Measurements from ENCODE around the gene RHOC. TPM values are rescaled to one million over a fixed set of nuclear protein-coding genes. Genes with fewer than 3 reads are reported as not detected.

RHOC gene
- total RNA-seq, 2 experiments from 2014 or later = 23.1 to 43.3 TPM

DNA sequence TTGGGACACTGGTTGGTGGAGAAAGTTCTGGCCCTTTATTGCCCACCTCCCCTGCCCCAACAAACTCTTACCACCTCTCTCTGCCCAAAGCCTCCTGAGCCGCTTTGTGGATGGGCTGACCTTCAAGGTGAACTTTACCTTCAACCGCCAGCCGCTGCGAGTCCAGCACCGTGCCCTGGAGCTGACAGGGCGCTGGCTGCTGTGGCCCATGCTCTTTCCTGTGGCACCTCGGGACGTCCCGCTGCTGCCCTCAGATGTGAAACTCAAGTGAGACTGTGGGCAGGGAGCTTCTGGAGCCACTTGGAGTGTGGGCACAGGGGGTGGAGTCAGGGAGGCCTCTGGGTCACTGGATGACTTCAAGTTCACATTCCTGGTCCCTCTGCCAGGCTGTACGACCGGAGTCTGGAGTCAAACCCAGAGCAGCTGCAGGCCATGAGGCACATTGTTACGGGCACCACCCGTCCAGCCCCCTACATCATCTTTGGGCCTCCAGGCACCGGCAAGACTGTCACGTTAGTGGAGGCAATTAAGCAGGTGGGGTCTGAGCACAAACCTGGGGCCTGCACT lies 12.5 kb downstream of the RHOC start:
- no peak overlapping the region for H3K4me2 ChIP-seq (ENCODE audit: low read length)
- no peaks in the 10 kb centered on the region for H3K9me2 ChIP-seq (ENCODE audit: insufficient read depth, low read length)
- TF ChIP-seq, protein P1, sequence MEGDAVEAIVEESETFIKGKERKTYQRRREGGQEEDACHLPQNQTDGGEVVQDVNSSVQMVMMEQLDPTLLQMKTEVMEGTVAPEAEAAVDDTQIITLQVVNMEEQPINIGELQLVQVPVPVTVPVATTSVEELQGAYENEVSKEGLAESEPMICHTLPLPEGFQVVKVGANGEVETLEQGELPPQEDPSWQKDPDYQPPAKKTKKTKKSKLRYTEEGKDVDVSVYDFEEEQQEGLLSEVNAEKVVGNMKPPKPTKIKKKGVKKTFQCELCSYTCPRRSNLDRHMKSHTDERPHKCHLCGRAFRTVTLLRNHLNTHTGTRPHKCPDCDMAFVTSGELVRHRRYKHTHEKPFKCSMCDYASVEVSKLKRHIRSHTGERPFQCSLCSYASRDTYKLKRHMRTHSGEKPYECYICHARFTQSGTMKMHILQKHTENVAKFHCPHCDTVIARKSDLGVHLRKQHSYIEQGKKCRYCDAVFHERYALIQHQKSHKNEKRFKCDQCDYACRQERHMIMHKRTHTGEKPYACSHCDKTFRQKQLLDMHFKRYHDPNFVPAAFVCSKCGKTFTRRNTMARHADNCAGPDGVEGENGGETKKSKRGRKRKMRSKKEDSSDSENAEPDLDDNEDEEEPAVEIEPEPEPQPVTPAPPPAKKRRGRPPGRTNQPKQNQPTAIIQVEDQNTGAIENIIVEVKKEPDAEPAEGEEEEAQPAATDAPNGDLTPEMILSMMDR (conservative IDR thresholded peaks at IDR 0.05; ENCODE audit: low read length) = no peak
- TF ChIP-seq EZH2phosphoT487 (IDR thresholded peaks at IDR 0.05; ENCODE audit: borderline replicate concordance, low read depth, low read length) = no peak
- intact Hi-C loops (cut with micrococcal nuclease; ENCODE audit: unreplicated experiment) = no loop called here
- no peak overlapping the region for H3K4me3 ChIP-seq (ENCODE audit: low read depth, low read length, poor library complexity, severe bottlenecking)
- BruUV-seq (replicated peaks) = no TSS peak
- CTCF ChIA-PET (ENCODE audit: unreplicated experiment) = no interaction called here
- H4K20me1 ChIP-seq (ENCODE audit: insufficient read depth, low read length) = no peaks in the 10 kb centered on the region
- no peak overlapping the region for H3K27ac ChIP-seq (ENCODE audit: low read depth, low read length, poor library complexity, severe bottlenecking)
- no peaks in the 10 kb centered on the region for H3K9me3 ChIP-seq (ENCODE audit: low read length)
- peaks cover 10% of the 10 kb centered on the region for H3K4me1 ChIP-seq (ENCODE audit: insufficient read depth, low read length, poor library complexity, severe bottlenecking)
- H3K79me2 ChIP-seq (ENCODE audit: insufficient read depth, low read depth, low read length) = no peaks in the 10 kb centered on the region
- POLR2A ChIA-PET = interaction anchor here (0.6 kb wide), 1 partner anchor 25 kb away, joined by 3 read pairs; no protein-coding TSS in a partner anchor
- DNase-seq (ENCODE audit: low spot score) = no peak
- H3K36me3 ChIP-seq (ENCODE audit: insufficient read depth, low read length) = no peaks in the 10 kb centered on the region
- H2AFZ ChIP-seq (ENCODE audit: low read length) = no peak overlapping the region

DNA sequence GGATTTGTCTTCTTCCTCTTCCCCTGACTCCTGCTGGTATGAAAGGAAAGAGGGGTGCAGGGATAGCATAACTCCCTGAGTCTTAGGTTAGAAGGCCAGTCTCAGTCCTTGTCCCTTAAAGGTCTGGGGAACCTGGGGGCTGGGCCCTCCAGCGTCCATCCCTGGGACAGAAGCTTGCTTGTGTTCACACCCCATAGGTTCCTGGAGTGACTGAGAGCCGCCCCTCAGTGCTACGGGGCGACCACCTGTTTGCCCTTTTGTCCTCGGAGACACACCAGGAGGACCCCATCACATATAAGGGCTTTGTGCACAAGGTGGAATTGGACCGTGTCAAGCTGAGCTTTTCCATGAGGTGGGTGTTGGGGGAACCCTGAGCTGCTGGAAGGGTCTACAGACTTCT lies 13.1 kb downstream of the RHOC start:
- no peaks in the 10 kb centered on the region for H3K9me2 ChIP-seq (ENCODE audit: insufficient read depth, low read length)
- H2AFZ ChIP-seq (ENCODE audit: low read length) = no peak overlapping the region
- TF ChIP-seq EZH2phosphoT487 (IDR thresholded peaks at IDR 0.05; ENCODE audit: borderline replicate concordance, low read depth, low read length) = no peak
- TF ChIP-seq, protein P1 (conservative IDR thresholded peaks at IDR 0.05; ENCODE audit: low read length) = no peak
- H4K20me1 ChIP-seq (ENCODE audit: insufficient read depth, low read length) = no peaks in the 10 kb centered on the region
- CTCF ChIA-PET (ENCODE audit: unreplicated experiment) = no interaction called here
- peaks cover 3% of the 10 kb centered on the region for H3K4me1 ChIP-seq (ENCODE audit: insufficient read depth, low read length, poor library complexity, severe bottlenecking)
- H3K36me3 ChIP-seq (ENCODE audit: insufficient read depth, low read length) = no peaks in the 10 kb centered on the region
- H3K9me3 ChIP-seq (ENCODE audit: low read length) = no peaks in the 10 kb centered on the region
- no peak overlapping the region for H3K27ac ChIP-seq (ENCODE audit: low read depth, low read length, poor library complexity, severe bottlenecking)
- no peak overlapping the region for H3K4me3 ChIP-seq (ENCODE audit: low read depth, low read length, poor library complexity, severe bottlenecking)
- no peak for DNase-seq (ENCODE audit: low spot score)
- POLR2A ChIA-PET = interaction anchor here (0.6 kb wide), 1 partner anchor 24 kb away, joined by 3 read pairs; no protein-coding TSS in a partner anchor
- BruUV-seq (replicated peaks) = no TSS peak
- no peaks in the 10 kb centered on the region for H3K79me2 ChIP-seq (ENCODE audit: insufficient read depth, low read depth, low read length)
- intact Hi-C loops (cut with micrococcal nuclease; ENCODE audit: unreplicated experiment) = no loop called here
- no peak overlapping the region for H3K4me2 ChIP-seq (ENCODE audit: low read length)

DNA sequence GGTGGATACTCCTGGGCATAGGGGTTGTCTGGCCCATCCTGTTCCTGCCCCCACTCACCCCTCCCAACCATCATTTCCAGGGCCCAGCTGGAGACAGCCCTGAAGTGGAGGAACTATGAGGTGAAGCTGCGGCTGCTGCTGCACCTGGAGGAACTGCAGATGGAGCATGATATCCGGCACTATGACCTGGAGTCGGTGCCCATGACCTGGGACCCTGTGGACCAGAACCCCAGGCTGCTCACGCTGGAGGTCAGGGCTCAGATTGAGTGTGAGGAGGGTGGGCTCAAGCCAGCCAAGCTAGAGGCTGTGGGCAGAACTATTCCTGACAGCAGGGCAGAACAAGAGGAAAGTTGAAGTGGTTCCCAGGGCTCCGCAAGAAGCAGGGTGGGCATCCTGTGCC lies 14.2 kb downstream of the RHOC start:
- H3K4me1 ChIP-seq (ENCODE audit: insufficient read depth, low read length, poor library complexity, severe bottlenecking) = no peaks in the 10 kb centered on the region
- no TSS peak for BruUV-seq (replicated peaks)
- POLR2A ChIA-PET = no interaction called here
- intact Hi-C loops (cut with micrococcal nuclease; ENCODE audit: unreplicated experiment) = no loop called here
- H2AFZ ChIP-seq (ENCODE audit: low read length) = no peak overlapping the region
- TF ChIP-seq, protein P1 (conservative IDR thresholded peaks at IDR 0.05; ENCODE audit: low read length) = no peak
- TF ChIP-seq EZH2phosphoT487 (IDR thresholded peaks at IDR 0.05; ENCODE audit: borderline replicate concordance, low read depth, low read length) = no peak
- no peaks in the 10 kb centered on the region for H3K9me3 ChIP-seq (ENCODE audit: low read length)
- H3K27ac ChIP-seq (ENCODE audit: low read depth, low read length, poor library complexity, severe bottlenecking) = no peak overlapping the region
- no peaks in the 10 kb centered on the region for H3K79me2 ChIP-seq (ENCODE audit: insufficient read depth, low read depth, low read length)
- no peak for DNase-seq (ENCODE audit: low spot score)
- H3K9me2 ChIP-seq (ENCODE audit: insufficient read depth, low read length) = no peaks in the 10 kb centered on the region
- H3K36me3 ChIP-seq (ENCODE audit: insufficient read depth, low read length) = no peaks in the 10 kb centered on the region
- CTCF ChIA-PET (ENCODE audit: unreplicated experiment) = no interaction called here
- no peaks in the 10 kb centered on the region for H4K20me1 ChIP-seq (ENCODE audit: insufficient read depth, low read length)
- H3K4me2 ChIP-seq (ENCODE audit: low read length) = no peak overlapping the region
- H3K4me3 ChIP-seq (ENCODE audit: low read depth, low read length, poor library complexity, severe bottlenecking) = no peak overlapping the region

Data from OCI-LY7 (cell line).